SU-DHL-6 (cell line): Measurements from ENCODE around the gene PHF21B.

Experiments
- H2AFZ ChIP-seq: fragments of 200-600 bp; sonication (generic); 2 replicates; pipeline ENCODE4 v1.6.1; 2014; ENCODE audit warnings: low read depth, mild to moderate bottlenecking, moderate library complexity, mixed read lengths, antibody characterized with exemption, low read length; ENCODE audit not compliant: severe bottlenecking
- H3F3A ChIP-seq: fragments of 200-600 bp; shearing (Covaris generic); 2 replicates; pipeline ENCODE4 v1.6.0; 2016; ENCODE audit warnings: antibody characterized with exemption, mild to moderate bottlenecking; ENCODE audit not compliant: insufficient read depth
- H3K27ac ChIP-seq: fragments of 200-600 bp; sonication (generic); 2 replicates; pipeline ENCODE4 v1.5.1; 2016; ENCODE audit warnings: low read depth, mild to moderate bottlenecking, low read length, moderate library complexity, mixed read lengths
- H3K27me3 ChIP-seq: fragments of 200-600 bp; sonication (generic), shearing (Covaris generic); 2 replicates; pipeline ENCODE4 v1.6.0; 2014; ENCODE audit warnings: mild to moderate bottlenecking, low read length
- H3K36me3 ChIP-seq: fragments of 200-600 bp; sonication (generic); 2 replicates; pipeline ENCODE4 v1.6.1; 2014; ENCODE audit warnings: mild to moderate bottlenecking, low read length, mixed read lengths
- H3K4me2 ChIP-seq: fragments of 300-600, 200-600 bp; shearing (Covaris generic), sonication (generic); 2 replicates; pipeline ENCODE4 v1.6.0; 2014; ENCODE audit warnings: low read length, low read depth, mild to moderate bottlenecking; ENCODE audit not compliant: poor library complexity, severe bottlenecking
- H3K4me3 ChIP-seq: fragments of 200-600 bp; sonication (generic); 2 replicates; pipeline ENCODE4 v1.5.1; 2014; ENCODE audit warnings: antibody characterized with exemption, low read length, mild to moderate bottlenecking, mixed read lengths; ENCODE audit not compliant: insufficient read depth, poor library complexity, severe bottlenecking
- H3K79me2 ChIP-seq: fragments of 200-600 bp; sonication (generic); 2 replicates; pipeline ENCODE4 v1.6.1; 2014; ENCODE audit warnings: mild to moderate bottlenecking, low read length, moderate library complexity; ENCODE audit not compliant: insufficient read depth
- H3K9ac ChIP-seq: fragments of 200-600 bp; sonication (generic); 2 replicates; pipeline ENCODE4 v1.7.0; 2014; ENCODE audit warnings: mild to moderate bottlenecking, low read length
- H3K9me2 ChIP-seq: fragments of 200-600 bp; sonication (generic); replicated peaks from 2 replicates; pipeline ENCODE4 v1.6.1; 2014; ENCODE audit warnings: low read length; ENCODE audit not compliant: insufficient read depth
- H3K9me3 ChIP-seq: fragments of 200-600 bp; sonication (generic); 2 replicates; pipeline ENCODE4 v1.6.1; 2014; ENCODE audit warnings: low read length, mixed read lengths; ENCODE audit not compliant: insufficient read depth
- H4K20me1 ChIP-seq: fragments of 200-600 bp; sonication (generic); 2 replicates; pipeline ENCODE4 v1.6.1; 2014; ENCODE audit warnings: low read depth, mild to moderate bottlenecking, antibody characterized with exemption, low read length, moderate library complexity, mixed read lengths
- EZH2phosphoT487 ChIP-seq: fragments of 200-600 bp; sonication (generic), shearing (Covaris generic); conservative IDR thresholded peaks from 2 replicates; pipeline ENCODE4 v1.6.1; 2018; ENCODE audit warnings: mild to moderate bottlenecking, antibody characterized with exemption, low read length, moderate library complexity, mixed read lengths
- TF ChIP-seq, protein P1 (sequence below): fragments of 200-600 bp; sonication (generic); IDR thresholded peaks from one replicate; pipeline ENCODE4 v1.5.1; 2017; ENCODE audit warnings: antibody characterized with exemption, mild to moderate bottlenecking, low read length, moderate library complexity; ENCODE audit not compliant: insufficient read depth, poor library complexity, severe bottlenecking

PHF21B gene

DNA sequence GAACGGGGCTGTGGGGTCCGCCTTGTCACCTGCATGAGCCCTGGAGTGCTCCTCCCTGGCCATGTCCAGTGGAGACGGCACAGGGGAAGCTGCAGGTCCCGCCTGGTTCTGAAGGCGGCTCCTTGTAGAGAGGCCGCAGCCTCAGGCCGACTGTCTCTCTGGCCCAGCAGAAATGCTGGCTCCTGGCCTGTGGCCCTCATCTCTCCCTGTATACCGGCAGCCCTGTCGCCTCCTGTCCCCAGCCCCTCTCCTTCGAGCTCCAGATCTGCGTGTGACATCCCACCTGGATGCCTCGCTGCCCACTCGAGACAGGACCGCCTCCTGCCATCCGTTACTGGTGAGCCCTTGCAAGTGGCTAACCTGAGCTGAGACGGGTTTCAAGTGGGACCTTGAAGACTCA is 73.6 kb downstream of the PHF21B start:
- no peak overlapping the region for H3K27ac ChIP-seq
- TF ChIP-seq, protein P1, sequence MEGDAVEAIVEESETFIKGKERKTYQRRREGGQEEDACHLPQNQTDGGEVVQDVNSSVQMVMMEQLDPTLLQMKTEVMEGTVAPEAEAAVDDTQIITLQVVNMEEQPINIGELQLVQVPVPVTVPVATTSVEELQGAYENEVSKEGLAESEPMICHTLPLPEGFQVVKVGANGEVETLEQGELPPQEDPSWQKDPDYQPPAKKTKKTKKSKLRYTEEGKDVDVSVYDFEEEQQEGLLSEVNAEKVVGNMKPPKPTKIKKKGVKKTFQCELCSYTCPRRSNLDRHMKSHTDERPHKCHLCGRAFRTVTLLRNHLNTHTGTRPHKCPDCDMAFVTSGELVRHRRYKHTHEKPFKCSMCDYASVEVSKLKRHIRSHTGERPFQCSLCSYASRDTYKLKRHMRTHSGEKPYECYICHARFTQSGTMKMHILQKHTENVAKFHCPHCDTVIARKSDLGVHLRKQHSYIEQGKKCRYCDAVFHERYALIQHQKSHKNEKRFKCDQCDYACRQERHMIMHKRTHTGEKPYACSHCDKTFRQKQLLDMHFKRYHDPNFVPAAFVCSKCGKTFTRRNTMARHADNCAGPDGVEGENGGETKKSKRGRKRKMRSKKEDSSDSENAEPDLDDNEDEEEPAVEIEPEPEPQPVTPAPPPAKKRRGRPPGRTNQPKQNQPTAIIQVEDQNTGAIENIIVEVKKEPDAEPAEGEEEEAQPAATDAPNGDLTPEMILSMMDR, result no peak
- no peak for TF ChIP-seq EZH2phosphoT487
- no peaks in the 10 kb centered on the region for H3K79me2 ChIP-seq
- no peak overlapping the region for H2AFZ ChIP-seq
- no peaks in the 10 kb centered on the region for H3K9me2 ChIP-seq
- H3K4me3 ChIP-seq, result no peak overlapping the region
- no peak overlapping the region for H3K4me2 ChIP-seq
- no peaks in the 10 kb centered on the region for H3F3A ChIP-seq
- no peak overlapping the region for H3K9ac ChIP-seq
- no peaks in the 10 kb centered on the region for H3K36me3 ChIP-seq
- no peaks in the 10 kb centered on the region for H3K27me3 ChIP-seq
- H3K9me3 ChIP-seq, result no peaks in the 10 kb centered on the region
- H4K20me1 ChIP-seq, result no peaks in the 10 kb centered on the region

DNA sequence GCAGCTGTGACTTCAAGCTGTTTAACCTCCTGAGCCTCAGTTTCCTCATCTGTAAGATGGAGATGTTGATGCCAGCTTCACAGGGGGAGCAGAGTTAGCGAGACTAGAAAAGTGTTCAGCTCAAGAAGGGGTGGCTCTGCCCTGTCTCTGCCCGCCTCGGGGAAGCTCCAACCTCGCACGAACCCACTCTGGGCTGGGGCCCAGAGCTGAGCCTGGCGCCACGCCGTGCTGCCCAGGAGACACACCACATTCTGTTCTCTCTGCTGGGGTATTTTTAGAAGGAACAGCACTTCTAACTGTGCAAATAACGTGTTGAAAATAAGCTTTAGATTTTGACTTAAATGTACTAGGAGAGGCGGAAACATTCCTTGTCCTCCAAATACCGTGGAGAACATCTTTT is 74.1 kb downstream of the PHF21B start:
- no peaks in the 10 kb centered on the region for H3K36me3 ChIP-seq
- no peak overlapping the region for H2AFZ ChIP-seq
- no peaks in the 10 kb centered on the region for H3K9me2 ChIP-seq
- no peak overlapping the region for H3K4me3 ChIP-seq
- H3K79me2 ChIP-seq, result no peaks in the 10 kb centered on the region
- H3K27me3 ChIP-seq, result no peaks in the 10 kb centered on the region
- no peak overlapping the region for H3K4me2 ChIP-seq
- TF ChIP-seq EZH2phosphoT487, result no peak
- TF ChIP-seq, protein P1, result no peak
- H3F3A ChIP-seq, result no peaks in the 10 kb centered on the region
- no peak overlapping the region for H3K9ac ChIP-seq
- no peak overlapping the region for H3K27ac ChIP-seq
- no peaks in the 10 kb centered on the region for H3K9me3 ChIP-seq
- H4K20me1 ChIP-seq, result no peaks in the 10 kb centered on the region

- Histone ChIP-seq H3K4me3 (no peak overlapping the region), H3K27me3 (no peaks in the 10 kb centered on the region), H2AFZ (no peak overlapping the region), H3K79me2 (no peaks in the 10 kb centered on the region), H3K4me2 (no peak overlapping the region), H3K9me2 (no peaks in the 10 kb centered on the region), H3F3A (no peaks in the 10 kb centered on the region), H3K36me3 (no peaks in the 10 kb centered on the region), H3K9me3 (no peaks in the 10 kb centered on the region), H4K20me1 (no peaks in the 10 kb centered on the region), H3K9ac (no peak overlapping the region), H3K27ac (no peak overlapping the region)
- no peak for TF ChIP-seq EZH2phosphoT487
- TF ChIP-seq, protein P1, result no peak
Measured at GRCh38 chr22:44934454-44934735, 75.4 kb downstream of the PHF21B start.
